B cell (primary cell): ENCODE results near the gene FKBP7. TPM values are rescaled to one million over a fixed set of nuclear protein-coding genes. Genes with fewer than 3 reads are reported as not detected.

Source experiments
- ATAC-seq: fragments of 200-7000 bp; cut with Tn5 transposase; one replicate; pipeline ENCODE4 v1.10.0; 2021; ENCODE audit warnings: low read depth, mild to moderate bottlenecking, moderate number of reproducible peaks, moderate library complexity
- CTCF ChIA-PET: fragments of 350-600 bp; sonication (Branson Sonifier 250); formaldehyde crosslinking; loops from one replicate; lab custom pipeline; 2021; ENCODE audit warnings: antibody characterized with exemption, inconsistent platforms; lab: Charles Lee
- POLR2A ChIA-PET: fragments of 350-600 bp; sonication (Branson Sonifier 250); formaldehyde crosslinking; loops from one replicate; lab custom pipeline; 2021; ENCODE audit warnings: antibody characterized with exemption; lab: Charles Lee
- DNase-seq: peaks from one replicate; pipeline ENCODE4 v3.0.0; 2013
- H2AFZ ChIP-seq: 2 replicates; pipeline ENCODE4 v1.6.1; 2012; ENCODE audit warnings: mild to moderate bottlenecking, low read depth, low read length; ENCODE audit not compliant: insufficient read depth, poor library complexity, severe bottlenecking
- H3K27ac ChIP-seq, 2 donors: 1 replicate in 1 of 2; 2 replicates in 1 of 2; pipeline ENCODE4 v1.5.1; 2012 to 2013; ENCODE audit warnings: low read length in 2 of 2, mild to moderate bottlenecking in 2 of 2, moderate library complexity in 1 of 2
- H3K27me3 ChIP-seq, 4 experiments: fragments of 200-600 bp in 1 of 4; sonication (generic) in 1 of 4; replicated peaks in 1 of 4; 1 replicate in 2 of 4; 2 replicates in 2 of 4; pipeline versions ENCODE4 v1.6.1 to v1.7.0; 2013 to 2016; ENCODE audit warnings: low read length in 3 of 4, mild to moderate bottlenecking in 2 of 4, mixed read lengths in 1 of 4, moderate library complexity in 1 of 4; ENCODE audit not compliant: insufficient read depth in 4 of 4, control insufficient read depth in 3 of 4; ENCODE audit errors: control extremely low read depth in 1 of 4
- H3K36me3 ChIP-seq, 2 experiments: replicated peaks in 1 of 2; 1 replicate in 1 of 2; 2 replicates in 1 of 2; pipeline versions ENCODE4 v1.6.1 to v1.7.1; 2013; ENCODE audit warnings: low read length in 1 of 2; ENCODE audit not compliant: insufficient read depth in 2 of 2, control insufficient read depth in 1 of 2; ENCODE audit errors: control extremely low read depth in 1 of 2, extremely low read depth in 1 of 2
- H3K4me1 ChIP-seq, 2 donors: fragments of 200-600 bp in 1 of 2; sonication (generic) in 1 of 2; 1 replicate in 1 of 2; 2 replicates in 1 of 2; pipeline versions ENCODE4 v1.5.1 to v1.6.1; 2013 to 2017; ENCODE audit warnings: low read length in 2 of 2; ENCODE audit not compliant: control insufficient read depth in 2 of 2, insufficient read depth in 2 of 2
- H3K4me2 ChIP-seq: replicated peaks from 2 replicates; pipeline ENCODE3; 2012; ENCODE audit warnings: mild to moderate bottlenecking, low read depth, low read length; ENCODE audit not compliant: poor library complexity, severe bottlenecking
- H3K4me3 ChIP-seq, 5 experiments: fragments of 200-600 bp in 1 of 5; sonication (generic) in 1 of 5; 1 replicate in 3 of 5; 2 replicates in 2 of 5; pipeline versions ENCODE4 v1.5.1 to v1.7.0; 2011 to 2016; ENCODE audit warnings: low read length in 4 of 5, mild to moderate bottlenecking in 4 of 5, low read depth in 2 of 5, control low read depth in 1 of 5, moderate library complexity in 1 of 5; ENCODE audit not compliant: insufficient read depth in 1 of 5; ENCODE audit errors: control extremely low read depth in 1 of 5, extremely low read depth in 1 of 5
- H3K79me2 ChIP-seq: fragments of 200-600 bp; sonication (generic); one replicate; pipeline ENCODE4 v1.6.0; 2016; ENCODE audit warnings: low read length; ENCODE audit not compliant: control insufficient read depth, insufficient read depth
- H3K9ac ChIP-seq: fragments of 200-600 bp; sonication (generic); 2 replicates; pipeline ENCODE4 v1.6.1; 2017; ENCODE audit warnings: mild to moderate bottlenecking, low read length, moderate library complexity
- H3K9me3 ChIP-seq, 3 donors: one replicate each; pipeline versions ENCODE4 v1.6.1 to v1.7.1; 2013; ENCODE audit warnings: low read length in 2 of 3; ENCODE audit not compliant: control insufficient read depth in 2 of 3, insufficient read depth in 1 of 3; ENCODE audit errors: control extremely low read depth in 1 of 3
- H4K20me1 ChIP-seq: 2 replicates; pipeline ENCODE4 v1.6.0; 2012; ENCODE audit warnings: mild to moderate bottlenecking, low read length; ENCODE audit not compliant: insufficient read depth, control insufficient read depth, poor library complexity, severe bottlenecking
- H3K27ac Mint-ChIP-seq: one replicate; pipeline ENCODE4 v1.8.0; 2021; ENCODE audit warnings: mixed read lengths
- H3K27me3 Mint-ChIP-seq: one replicate; pipeline ENCODE4 v1.8.0; 2021; ENCODE audit warnings: mixed read lengths
- H3K4me1 Mint-ChIP-seq: one replicate; pipeline ENCODE4 v1.8.0; 2021; ENCODE audit warnings: mixed read lengths
- H3K4me3 Mint-ChIP-seq: one replicate; pipeline ENCODE4 v1.8.0; 2021; ENCODE audit warnings: mixed read lengths
- H3K9me3 Mint-ChIP-seq: one replicate; pipeline ENCODE4 v1.8.0; 2022; ENCODE audit warnings: mixed read lengths; ENCODE audit not compliant: insufficient read depth
- CTCF ChIP-seq: fragments of 200-600 bp; IDR thresholded peaks from one replicate; pipeline ENCODE4 v1.8.0; 2022; ENCODE audit warnings: antibody characterized with exemption, mild to moderate bottlenecking
- EZH2 ChIP-seq: IDR thresholded peaks from 2 replicates; pipeline ENCODE4 v1.6.1; 2012; ENCODE audit warnings: borderline replicate concordance, low read depth, mild to moderate bottlenecking, moderate library complexity, low read length; ENCODE audit not compliant: insufficient read depth, poor library complexity, severe bottlenecking
- WGBS: methylation state at CpG from one replicate; pipeline ENCODE4 v1.1.5; 2013; ENCODE audit warnings: missing lambda C conversion rate; ENCODE audit not compliant: insufficient coverage; 5-methylcytosine and 5-hydroxymethylcytosine counted together
- intact Hi-C: fragments of 100-400 bp; cut with micrococcal nuclease; formaldehyde crosslinking; loops from one replicate; pipeline ENCODE4 v1.10.0; 2022
- polyA plus RNA-seq: library from polyadenylated mRNA; depleted of rRNA; stranded (reverse); fragments of >200 nt; gene quantifications from 2 replicates; pipeline ENCODE4 v1.2.3, GENCODE V29; 2012
- total RNA-seq, 2 donors: library from RNA; stranded (reverse); fragments of 120-200 nt in 1 of 2; gene quantifications; 1 replicate in 1 of 2; 2 replicates in 1 of 2; pipeline versions ENCODE4 v1.2.3 to v1.2.4, GENCODE V29; 2013 to 2022

FKBP7 gene
- total and polyA plus RNA-seq, 2 donors (not counting 1 experiment from before 2014, with no cell fraction given): 0.39 to 0.97 TPM

- TF ChIP-seq EZH2: no peak
- peak; percentile 95 for TF ChIP-seq CTCF
Observed at GRCh38 chr2:178414266-178415247, 63.8 kb downstream of the FKBP7 start.

More at GRCh38 chr2:178414266-178415247, 63.8 kb downstream of the FKBP7 start:
- Histone ChIP-seq H3K27ac (peak overlapping the region; percentile 57 to 78), H4K20me1 (no peaks in the 10 kb centered on the region), H3K4me1 (peaks cover 10 to 15% of the 10 kb centered on the region in 2 donors), H3K36me3 (no peaks in the 10 kb centered on the region), H3K4me3 (peak overlapping the region; percentile 52 to 96 (median 71)), H3K9me3 (no peaks in the 10 kb centered on the region), H3K4me2 (peak overlapping the region; percentile 93), H3K27me3 (no peaks in the 10 kb centered on the region), H3K79me2 (no peaks in the 10 kb centered on the region), H3K9ac (peak overlapping the region; percentile 78), H2AFZ (peak overlapping the region; percentile 97)
- Mint-ChIP-seq H3K4me3 (peak overlapping the region; percentile 88), H3K27me3 (no peaks in the 10 kb centered on the region), H3K27ac (peak overlapping the region; percentile 93), H3K4me1 (peaks cover 19% of the 10 kb centered on the region), H3K9me3 (no peaks in the 10 kb centered on the region)
- 1% methylated on average over 11 of the region's 21 CpGs for WGBS
- POLR2A ChIA-PET: interaction anchor here (1.7 kb wide), 1 partner anchor 36 kb away, joined by 9 read pairs; the partner anchor contains the start of genes PJVK and PRKRA
- ATAC-seq (peak; percentile 73), DNase-seq (peak; percentile 85)
- CTCF ChIA-PET: interaction anchor here (0.6 to 9.6 kb wide), 24 partner anchors 10 to 1588 kb away, joined by 3 to 126 read pairs (median 4); partner anchors contain the start of genes PJVK, PRKRA and RBM45
- intact Hi-C loops: loop anchor here (1.0 kb wide), 3 partner anchors 17 to 302 kb away; partner anchors contain the start of gene RBM45

Other genes starting within 250 kb of the FKBP7 start
- 66.0 and 71.9 TPM in 2 replicates for gene PRKRA, start 27.4 kb downstream of the FKBP7 start, total RNA-seq
- gene PRKRA, start 27.4 kb downstream of the FKBP7 start, polyA plus RNA-seq: 27.0 and 37.8 TPM in 2 replicates
- gene PJVK, start 27.2 kb downstream of the FKBP7 start, total RNA-seq: 4.0 and 7.9 TPM in 2 replicates
- 2.3 and 2.6 TPM in 2 replicates for gene PJVK, start 27.2 kb downstream of the FKBP7 start, polyA plus RNA-seq
- 29.3 and 37.7 TPM in 2 replicates for gene PLEKHA3, start 1.9 kb upstream of the FKBP7 start, total RNA-seq
- 4.8 and 6.3 TPM in 2 replicates for gene PLEKHA3, start 1.9 kb upstream of the FKBP7 start, polyA plus RNA-seq